ENCODE results near the gene SYNGR3. TPM values are rescaled to one million over a fixed set of nuclear protein-coding genes. Genes with fewer than 3 reads are reported as not detected.

The SYNGR3 gene
- total RNA-seq, 1 experiment from 2014 or later: 11.9 TPM

DNA sequence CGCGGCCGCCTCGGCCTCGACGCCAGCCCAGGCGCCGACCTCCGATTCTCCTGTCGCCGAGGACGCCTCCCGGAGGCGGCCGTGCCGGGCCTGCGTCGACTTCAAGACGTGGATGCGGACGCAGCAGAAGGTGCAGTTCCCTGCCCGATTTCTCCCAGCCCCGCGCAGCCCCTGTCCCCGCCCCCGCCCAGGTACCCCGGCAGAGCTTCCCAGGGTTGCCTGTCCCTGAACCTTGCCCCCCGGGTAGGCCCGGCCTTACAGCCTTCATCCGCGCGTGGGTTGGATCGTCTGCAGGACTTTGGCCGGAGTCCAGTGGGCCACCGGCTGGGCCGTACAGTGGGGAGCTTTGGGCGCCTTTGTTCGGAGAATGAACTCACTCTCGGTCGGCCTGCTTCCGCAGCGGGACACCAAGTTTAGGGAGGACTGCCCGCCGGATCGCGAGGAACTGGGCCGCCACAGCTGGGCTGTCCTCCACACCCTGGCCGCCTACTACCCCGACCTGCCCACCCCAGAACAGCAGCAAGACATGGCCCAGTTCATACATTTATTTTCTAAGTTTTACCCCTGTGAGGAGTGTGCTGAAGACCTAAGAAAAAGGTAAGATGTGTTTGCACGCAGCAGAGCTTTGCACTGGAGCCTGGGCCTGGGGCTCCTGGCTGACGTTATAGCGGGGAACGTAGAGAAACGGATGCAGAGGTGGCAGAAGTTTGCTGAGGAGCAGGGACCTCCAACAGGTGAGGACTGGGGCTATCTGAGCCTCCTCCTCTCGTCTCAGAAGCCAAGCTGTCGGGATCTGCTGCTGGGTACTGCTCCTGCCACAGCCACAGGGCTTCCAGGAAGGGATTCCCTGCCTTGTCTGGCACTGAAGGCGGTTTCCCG, 5.2 kb upstream of the SYNGR3 start:
- Mint-ChIP-seq H3K9me3 (no peaks in the 10 kb centered on the region; a peak in 1 of 5 replicates), H3K27ac (peak overlapping the region in 2 of 3 experiments; percentile 26 to 92; a peak in 3 of 7 replicates), H3K4me1 (peaks cover 30 to 37% of the 10 kb centered on the region in 2 experiments), H3K27me3 (ENCODE audit: low read depth) (peaks cover 57% of the 10 kb centered on the region), H3K4me3 (peak overlapping the region; percentile 85 to 88), H3K36me3 (ENCODE audit: insufficient read depth in 1 of 3, low read depth in 3 of 3) (peaks cover 0 to 20% (median 18%) of the 10 kb centered on the region in 3 experiments)
- Histone ChIP-seq H3K4me1 (ENCODE audit: insufficient read depth, low read length) (no peaks in the 10 kb centered on the region; the same call in 1 of the 2 replicates), H3K23ac (ENCODE audit: insufficient read length, low read depth, low read length) (no peak overlapping the region), H2BK120ac (ENCODE audit: low read depth, low read length, poor library complexity, severe bottlenecking) (no peak overlapping the region), H3T11ph (ENCODE audit: low read length) (no peak overlapping the region), H3K18ac (ENCODE audit: insufficient read length, low read depth, low read length) (peak overlapping the region; percentile 38), H4K20me1 (ENCODE audit: control insufficient read depth, insufficient read depth, insufficient read length) (peaks cover 2% of the 10 kb centered on the region), H3K14ac (ENCODE audit: insufficient read depth, low read length) (peak overlapping the region; percentile 52; the same call in 1 of the 2 replicates), H3K27me3 (ENCODE audit: insufficient read depth, low read length) (peaks cover 26% of the 10 kb centered on the region), H3K23me2 (ENCODE audit: insufficient read length, low read depth, low read length, poor library complexity, severe bottlenecking) (peaks cover 25% of the 10 kb centered on the region), H3K79me2 (ENCODE audit: insufficient read depth, low read length) (no peaks in the 10 kb centered on the region; the same call in 1 of the 2 replicates), H3K56ac (ENCODE audit: insufficient read length, low read depth, low read length) (no peak overlapping the region), H3K27ac (ENCODE audit: insufficient read length, low read depth, low read length) (no peak overlapping the region), H2BK12ac (ENCODE audit: insufficient read length, low read depth, low read length) (no peak overlapping the region), H2AFZ (ENCODE audit: low read length) (no peak overlapping the region), H4K8ac (replicated peaks; ENCODE audit: insufficient read length, low read depth, low read length) (no peak overlapping the region), H3K9ac (ENCODE audit: extremely low read depth, insufficient read length, low read length) (peak overlapping the region; percentile 52), H2AK5ac (ENCODE audit: insufficient read length, low read length) (no peak overlapping the region), H4K91ac (ENCODE audit: insufficient read length, low read depth, low read length) (no peak overlapping the region), H3K4ac (ENCODE audit: low read depth, low read length) (no peak overlapping the region), H3K4me2 (ENCODE audit: insufficient read depth, insufficient read length, low read length) (peak overlapping the region; percentile 81), H4K5ac (ENCODE audit: insufficient read length, low read depth, low read length) (no peak overlapping the region), H2BK15ac (ENCODE audit: low read depth, low read length) (no peak overlapping the region), H2BK5ac (ENCODE audit: insufficient read length, low read length) (no peak overlapping the region), H3K9me3 (ENCODE audit: control insufficient read depth, low read depth, low read length) (no peaks in the 10 kb centered on the region), H2BK20ac (ENCODE audit: low read depth, low read length, poor library complexity, severe bottlenecking) (no peak overlapping the region), H3K79me1 (ENCODE audit: insufficient read depth, low read depth, low read length, poor library complexity, severe bottlenecking) (no peaks in the 10 kb centered on the region)
- TF ChIP-seq, protein P1, sequence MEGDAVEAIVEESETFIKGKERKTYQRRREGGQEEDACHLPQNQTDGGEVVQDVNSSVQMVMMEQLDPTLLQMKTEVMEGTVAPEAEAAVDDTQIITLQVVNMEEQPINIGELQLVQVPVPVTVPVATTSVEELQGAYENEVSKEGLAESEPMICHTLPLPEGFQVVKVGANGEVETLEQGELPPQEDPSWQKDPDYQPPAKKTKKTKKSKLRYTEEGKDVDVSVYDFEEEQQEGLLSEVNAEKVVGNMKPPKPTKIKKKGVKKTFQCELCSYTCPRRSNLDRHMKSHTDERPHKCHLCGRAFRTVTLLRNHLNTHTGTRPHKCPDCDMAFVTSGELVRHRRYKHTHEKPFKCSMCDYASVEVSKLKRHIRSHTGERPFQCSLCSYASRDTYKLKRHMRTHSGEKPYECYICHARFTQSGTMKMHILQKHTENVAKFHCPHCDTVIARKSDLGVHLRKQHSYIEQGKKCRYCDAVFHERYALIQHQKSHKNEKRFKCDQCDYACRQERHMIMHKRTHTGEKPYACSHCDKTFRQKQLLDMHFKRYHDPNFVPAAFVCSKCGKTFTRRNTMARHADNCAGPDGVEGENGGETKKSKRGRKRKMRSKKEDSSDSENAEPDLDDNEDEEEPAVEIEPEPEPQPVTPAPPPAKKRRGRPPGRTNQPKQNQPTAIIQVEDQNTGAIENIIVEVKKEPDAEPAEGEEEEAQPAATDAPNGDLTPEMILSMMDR (conservative IDR thresholded peaks at IDR 0.05): no peak
- WGBS (ENCODE audit: extremely low coverage, insufficient read length, low lambda C conversion rate): no CpG with 5 or more reads among the region's 58 CpGs
- peak; percentile 58 for DNase-seq
